Heart right ventricle (tissue), 16 donors: ENCODE data around the gene MGP. TPM values are rescaled to one million over a fixed set of nuclear protein-coding genes. Genes with fewer than 3 reads are reported as not detected.

ENCODE experiments used
- ATAC-seq, 8 donors: fragments of 200-7000 bp; cut with Tn5 transposase; one replicate each; pipeline ENCODE4 v1.9.1; 2020; ENCODE audit warnings: mild to moderate bottlenecking in 8 of 8, moderate library complexity in 8 of 8, moderate number of reproducible peaks in 1 of 8
- DNase-seq, 2 donors: peaks; one replicate each; pipeline ENCODE4 v3.0.0-alpha.2; 2020
- H3K27ac ChIP-seq, 10 donors: fragments of 200-600 bp; sonication (generic) in 2 of 10; one replicate each; pipeline versions ENCODE4 v1.5.0 to v1.8.0; 2020 to 2022; ENCODE audit warnings: mild to moderate bottlenecking in 3 of 10
- H3K27me3 ChIP-seq, 7 donors: fragments of 200-600 bp; one replicate each; pipeline ENCODE4 v1.8.0; 2021 to 2022; ENCODE audit warnings: mild to moderate bottlenecking in 2 of 7
- H3K36me3 ChIP-seq, 9 donors: fragments of 200-600 bp; sonication (generic) in 1 of 9; one replicate each; pipeline versions ENCODE4 v1.5.0 to v1.8.0; 2020 to 2022; ENCODE audit warnings: mild to moderate bottlenecking in 2 of 9
- H3K4me1 ChIP-seq, 9 donors: fragments of 200-600 bp; sonication (generic) in 1 of 9; one replicate each; pipeline versions ENCODE4 v1.5.0 to v1.8.0; 2020 to 2022; ENCODE audit warnings: mild to moderate bottlenecking in 4 of 9
- H3K4me3 ChIP-seq, 10 donors: fragments of 200-600 bp; sonication (generic) in 2 of 10; one replicate each; pipeline versions ENCODE4 v1.5.0 to v1.8.0; 2020 to 2022; ENCODE audit warnings: mild to moderate bottlenecking in 7 of 10, moderate library complexity in 2 of 10
- H3K9me3 ChIP-seq, 11 donors: fragments of 200-600 bp in 10 of 11; sonication (generic) in 2 of 11; one replicate each; pipeline versions ENCODE4 v1.5.0 to v1.8.0; 2013 to 2022; ENCODE audit warnings: mild to moderate bottlenecking in 2 of 11, control low read depth in 1 of 11, moderate library complexity in 1 of 11
- WGBS, 2 donors: extraction: QIAGEN DNeasy Blood & Tissue Kit; methylation state at CpG; one replicate each; pipeline ENCODE4 v1.1.7; 2013; ENCODE audit warnings: inconsistent platforms in 1 of 2; 5-methylcytosine and 5-hydroxymethylcytosine counted together
- intact Hi-C, 10 donors: fragments of 100-400 bp; cut with DNase I; formaldehyde crosslinking; loops; one replicate each; pipeline versions ENCODE4 v1.11.1 to v1.14.2; 2022
- polyA plus RNA-seq, 2 donors: library from polyadenylated mRNA; stranded (reverse); fragments of 200-250 nt; gene quantifications; one replicate each; pipeline ENCODE4 v1.2.3, GENCODE V29; 2013
- total RNA-seq, 10 donors: library from RNA; stranded (reverse); fragmentation: NEBNext Ultra II Directional in 3 of 10; extraction: Animal tissue kit (Norgen Biotek cat#: 25700) in 3 of 10; gene quantifications; one replicate each; pipeline versions ENCODE4 v1.2.1 to v1.2.4, GENCODE V29; 2021 to 2023
- TF ChIP-seq, protein P1 (sequence below), 9 donors: fragments of 200-600 bp; sonication (generic) in 2 of 9; IDR thresholded peaks; one replicate each; pipeline versions ENCODE4 v1.5.0 to v1.8.0; 2021 to 2022; ENCODE audit warnings: antibody characterized with exemption in 9 of 9, mild to moderate bottlenecking in 5 of 9, moderate library complexity in 1 of 9
- donor health status: Arrhythmogenic right ventricular cardiomyopathy.
- donor health status: ischemic (EF 13 %, LVEDD 7.1; RV severe dilation, severe dysfunction).
- donor health status: healthy with polysubstance abuse.
- donor health status: DM: no; HTN: yes; CAD: no.
- donor health status: DM: no; HTN: no; CAD: no.
- donor health status: ischemic (EF 25% LVEDD 6.9; RV normal size, moderate dysfunction).
- donor health status: ischemic (EF 25% LVEDD 5.7; RV mildly dilated, moderate dysfunction).
- donor health status: healthy.
- donor health status: DM: yes; HTN: yes; CAD: no.
- donor health status: Ischemic cardiomyopathy.
- donor health status: ischemic (EF 35%, LVEDD 5.7; RV mildly dilated, moderate dysfunction).
- donor health status: nonischemic (EF 11% LVEDD 7.7; RV severe dilation, severe dysfunction).
- donor health status: DM: yes; HTN: yes; CAD: no.
- donor health status: PGD.
- donor health status: ischemic (EF 29% LVEDD 5.4; RV normal size, mild dysfunction).
- donor health status: nonischemic (EF 23%, LVEDD 6.1; RV moderate dilation, normal function).

Gene MGP
- total and polyA plus RNA-seq, 12 donors, result 151 to 528 (median 257) TPM

GRCh38 chr12:14924541-14924940 lies 38.9 kb upstream of the MGP start:
- Histone ChIP-seq H3K9me3 (peaks cover 0 to 8% (median 0%) of the 10 kb centered on the region in 11 donors), H3K4me3 (no peak overlapping the region), H3K36me3 (peaks cover 0 to 15% (median 0%) of the 10 kb centered on the region in 9 donors), H3K4me1 (peaks cover 0 to 14% (median 0%) of the 10 kb centered on the region in 9 donors), H3K27me3 (no peaks in the 10 kb centered on the region), H3K27ac (no peak overlapping the region)
- DNase-seq (no peak), ATAC-seq (no peak)
- 93 to 98% methylated on average over 3 of the region's 3 CpGs for WGBS, 2 donors
- TF ChIP-seq, protein P1, sequence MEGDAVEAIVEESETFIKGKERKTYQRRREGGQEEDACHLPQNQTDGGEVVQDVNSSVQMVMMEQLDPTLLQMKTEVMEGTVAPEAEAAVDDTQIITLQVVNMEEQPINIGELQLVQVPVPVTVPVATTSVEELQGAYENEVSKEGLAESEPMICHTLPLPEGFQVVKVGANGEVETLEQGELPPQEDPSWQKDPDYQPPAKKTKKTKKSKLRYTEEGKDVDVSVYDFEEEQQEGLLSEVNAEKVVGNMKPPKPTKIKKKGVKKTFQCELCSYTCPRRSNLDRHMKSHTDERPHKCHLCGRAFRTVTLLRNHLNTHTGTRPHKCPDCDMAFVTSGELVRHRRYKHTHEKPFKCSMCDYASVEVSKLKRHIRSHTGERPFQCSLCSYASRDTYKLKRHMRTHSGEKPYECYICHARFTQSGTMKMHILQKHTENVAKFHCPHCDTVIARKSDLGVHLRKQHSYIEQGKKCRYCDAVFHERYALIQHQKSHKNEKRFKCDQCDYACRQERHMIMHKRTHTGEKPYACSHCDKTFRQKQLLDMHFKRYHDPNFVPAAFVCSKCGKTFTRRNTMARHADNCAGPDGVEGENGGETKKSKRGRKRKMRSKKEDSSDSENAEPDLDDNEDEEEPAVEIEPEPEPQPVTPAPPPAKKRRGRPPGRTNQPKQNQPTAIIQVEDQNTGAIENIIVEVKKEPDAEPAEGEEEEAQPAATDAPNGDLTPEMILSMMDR (IDR thresholded peaks at IDR 0.05), result no peak
- intact Hi-C loops, result no loop called here

DNA sequence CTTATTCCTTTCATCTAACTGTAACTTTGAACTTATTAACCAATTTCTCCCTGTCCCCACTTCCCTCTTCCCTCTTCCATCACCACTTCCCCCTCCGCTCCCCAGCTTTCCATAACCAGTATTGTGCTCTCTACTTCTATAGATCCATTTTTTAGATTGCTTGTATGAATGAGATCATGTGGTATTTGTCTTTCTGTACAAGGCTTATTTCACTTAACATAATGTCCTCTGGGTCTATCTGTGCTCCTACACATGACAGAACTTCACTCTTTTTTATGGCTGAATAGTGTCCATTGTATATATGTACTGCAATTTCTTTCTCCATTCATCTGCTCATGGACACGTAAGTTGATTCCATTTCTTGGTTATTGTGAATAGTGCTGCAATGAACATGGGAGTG lies 38.3 kb upstream of the MGP start:
- H3K4me1 ChIP-seq, result peaks cover 0 to 8% (median 0%) of the 10 kb centered on the region in 9 donors
- intact Hi-C loops, result no loop called here
- no peaks in the 10 kb centered on the region for H3K27me3 ChIP-seq
- peaks cover 0 to 20% (median 0%) of the 10 kb centered on the region in 9 donors for H3K36me3 ChIP-seq
- H3K4me3 ChIP-seq, result no peak overlapping the region
- no peak overlapping the region for H3K27ac ChIP-seq
- H3K9me3 ChIP-seq, result peaks cover 0 to 8% (median 0%) of the 10 kb centered on the region in 11 donors
- 89 to 94% methylated on average over 2 of the region's 2 CpGs for WGBS, 2 donors
- TF ChIP-seq, protein P1 (IDR thresholded peaks at IDR 0.05), result no peak
- no peak for DNase-seq
- ATAC-seq, result no peak

- ATAC-seq, result no peak
- intact Hi-C loops, result no loop called here
- WGBS, 2 donors, result 95 to 99% methylated on average over 2 of the region's 2 CpGs
- no peaks in the 10 kb centered on the region for H3K27me3 ChIP-seq
- no peak overlapping the region for H3K4me3 ChIP-seq
- no peak overlapping the region for H3K27ac ChIP-seq
- no peak for DNase-seq
- no peaks in the 10 kb centered on the region for H3K4me1 ChIP-seq
- TF ChIP-seq, protein P1 (IDR thresholded peaks at IDR 0.05), result no peak
- peaks cover 0 to 47% (median 0%) of the 10 kb centered on the region in 9 donors for H3K36me3 ChIP-seq
- H3K9me3 ChIP-seq, result peaks cover 0 to 8% (median 0%) of the 10 kb centered on the region in 11 donors
These were observed 35.6 kb upstream of the MGP start for GRCh38 chr12:14921218-14921617.

DNA sequence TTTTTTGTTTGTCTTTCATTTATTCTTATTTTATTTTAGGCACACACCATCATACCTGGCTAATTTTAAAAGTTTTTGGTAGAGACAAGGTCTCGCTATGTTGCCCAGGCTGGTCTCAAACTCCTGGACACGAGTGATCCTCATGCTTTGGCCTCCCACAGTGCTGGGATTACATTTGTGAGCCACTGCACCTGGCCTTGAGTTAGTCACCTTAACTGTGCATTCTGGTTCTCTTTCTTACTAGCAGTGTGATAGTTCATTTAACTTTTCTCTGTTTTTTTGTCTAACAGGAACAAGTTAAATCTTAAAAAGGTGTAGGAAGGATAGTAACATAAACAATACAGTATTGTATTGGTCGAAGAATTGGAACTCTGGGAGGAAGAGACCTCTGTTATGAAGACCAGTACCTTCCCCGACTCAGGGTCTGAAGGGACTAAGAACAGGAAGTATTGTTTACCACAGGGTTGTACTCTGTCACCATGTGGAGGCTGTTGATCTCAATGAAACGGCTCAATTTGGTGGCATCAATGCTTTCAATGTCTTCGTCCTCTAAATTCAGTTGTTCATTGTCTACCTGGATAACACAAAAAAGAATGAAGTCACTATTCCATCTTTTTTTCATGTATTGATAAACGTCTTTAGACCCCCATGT lies 34.9 kb upstream of the MGP start:
- TF ChIP-seq, protein P1 (IDR thresholded peaks at IDR 0.05), result no peak

More for the DNA sequence above, 34.9 kb upstream of the MGP start:
- WGBS, 2 donors, result 79 to 89% methylated on average over 7 of the region's 7 CpGs
- Histone ChIP-seq H3K4me1 (no peaks in the 10 kb centered on the region), H3K36me3 (peaks cover 0 to 52% (median 0%) of the 10 kb centered on the region in 9 donors), H3K27me3 (no peaks in the 10 kb centered on the region), H3K27ac (no peak overlapping the region), H3K4me3 (no peak overlapping the region), H3K9me3 (peaks cover 0 to 8% (median 0%) of the 10 kb centered on the region in 11 donors)
- DNase-seq (no peak), ATAC-seq (no peak)
- intact Hi-C loops, result no loop called here
